HS-27A (cell line): Measurements from ENCODE around the gene SEC22B.
"Not testable (repeated sequence)": the region's sequence is repeated elsewhere in the genome, so short reads cannot be mapped to it uniquely, and the experiment has no call there.

Experiments
- DNase-seq: peaks from one replicate; pipeline ENCODE4 v3.0.0-alpha.2; 2012; ENCODE audit warnings: low read depth, missing footprints

Gene SEC22B

DNA sequence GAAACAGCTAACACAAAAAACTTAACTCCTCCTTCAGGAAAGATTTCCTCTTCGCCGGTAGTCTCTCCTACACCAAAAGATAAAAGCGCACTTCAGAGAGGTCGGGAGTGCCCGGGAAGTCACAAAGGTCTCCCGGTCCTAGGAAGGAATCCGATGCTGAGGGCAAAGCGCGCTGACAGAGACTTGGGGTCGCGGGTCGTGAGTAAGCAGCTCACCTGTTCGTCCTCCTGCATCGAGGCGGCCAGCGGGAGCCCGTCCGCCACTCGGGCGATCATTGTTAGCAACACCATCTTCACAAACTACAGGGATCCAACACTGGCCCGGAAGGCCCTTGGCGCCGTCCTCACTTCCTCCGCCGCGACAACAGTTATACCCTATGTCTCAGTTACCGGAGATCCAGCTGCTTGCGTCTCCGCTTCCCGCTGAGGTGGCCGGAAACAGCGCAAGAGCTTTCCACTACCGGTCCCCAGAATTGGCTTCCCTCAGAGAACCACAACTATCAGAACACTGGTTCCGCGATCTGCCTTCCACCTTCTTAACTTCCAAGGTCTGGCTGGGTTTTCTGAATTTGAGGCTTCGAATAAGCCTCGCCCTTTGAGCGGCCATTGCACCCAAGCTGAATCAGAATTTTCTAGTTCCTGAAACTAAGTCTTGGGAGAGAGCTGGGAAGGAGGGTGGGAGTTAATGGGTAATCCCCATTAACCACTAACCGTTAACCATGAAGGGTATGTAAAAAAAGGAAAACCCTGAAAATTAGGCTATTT is at the start of gene SEC22B:
Gene SEC22B (minus strand): TSS at position 429 of the 764 bp plus-strand sequence. CDS start 139 bp downstream, at position 290.
- peak; percentile 98 for DNase-seq

DNA sequence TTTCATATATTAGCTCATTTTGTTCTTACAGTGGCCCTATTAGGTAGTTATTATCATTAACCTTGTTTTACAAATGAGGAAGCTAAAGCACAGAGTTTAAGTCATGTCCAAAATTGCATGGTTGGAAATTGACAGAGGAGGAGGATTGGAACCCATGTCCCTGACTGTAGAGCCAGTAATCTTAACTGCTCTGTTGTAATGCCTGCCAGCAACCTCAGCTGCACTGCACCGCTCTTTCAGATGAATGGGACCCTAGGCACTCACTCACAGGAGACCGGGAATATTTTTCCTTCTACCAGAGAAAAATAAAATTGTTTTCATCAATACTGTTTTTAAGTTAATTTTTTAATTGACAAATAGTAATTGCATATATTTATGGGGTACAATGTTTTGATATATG is 41.6 kb upstream of the SEC22B start:
- DNase-seq = not testable (repeated sequence)

DNA sequence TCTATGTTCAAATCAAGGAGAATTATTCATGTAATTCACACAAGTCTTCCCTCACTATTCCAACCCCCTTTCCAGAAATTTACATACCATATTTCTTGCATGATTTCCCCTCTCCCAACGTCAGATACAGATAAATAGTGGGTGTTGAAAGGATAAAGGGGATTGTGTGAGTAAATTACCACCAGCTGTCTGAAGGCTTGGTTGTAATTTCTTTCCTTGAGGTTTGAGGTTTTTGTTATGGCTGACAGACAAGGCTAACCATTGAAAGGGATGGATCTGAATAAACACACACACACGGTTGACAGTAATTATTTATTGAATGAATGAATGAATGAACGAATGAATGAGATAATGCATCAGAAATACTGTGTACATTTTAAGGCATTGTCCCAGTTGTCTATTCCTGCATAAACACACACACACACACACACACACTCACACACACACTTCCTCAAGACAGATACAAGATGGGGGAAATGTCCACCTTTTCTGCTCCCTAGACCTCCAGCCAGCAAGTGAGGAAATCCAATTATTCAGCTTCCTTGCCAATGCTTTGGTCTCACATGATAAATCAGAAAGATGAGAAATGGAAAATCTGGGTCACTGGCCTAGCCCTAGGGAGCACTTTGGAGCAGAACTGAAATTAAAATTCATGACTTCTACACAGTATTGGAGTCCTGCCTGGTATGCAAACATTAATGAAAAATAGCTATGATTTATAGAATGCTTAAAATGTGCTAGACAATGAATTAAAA is 41.0 kb upstream of the SEC22B start:
- DNase-seq = not testable (repeated sequence)

DNA sequence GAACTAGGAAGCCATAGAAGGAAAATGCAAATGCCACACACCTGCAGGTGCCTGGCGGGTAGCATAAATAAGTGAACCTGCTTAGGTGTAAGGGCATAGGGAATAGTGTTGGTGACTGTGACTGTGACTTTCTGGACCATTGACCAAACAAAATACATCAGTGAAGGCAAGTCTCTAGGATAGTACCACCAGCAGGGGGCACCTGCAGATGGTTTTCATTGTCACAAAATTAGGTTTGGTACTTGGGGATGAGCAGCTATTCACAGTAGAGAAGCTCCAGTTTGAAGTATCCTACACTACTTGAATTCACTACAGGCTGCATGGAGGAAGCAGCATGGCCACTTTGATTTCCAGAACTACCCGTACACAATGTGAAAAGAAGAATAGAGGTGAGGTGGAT is 37.3 kb upstream of the SEC22B start:
- DNase-seq = not testable (repeated sequence)

DNA sequence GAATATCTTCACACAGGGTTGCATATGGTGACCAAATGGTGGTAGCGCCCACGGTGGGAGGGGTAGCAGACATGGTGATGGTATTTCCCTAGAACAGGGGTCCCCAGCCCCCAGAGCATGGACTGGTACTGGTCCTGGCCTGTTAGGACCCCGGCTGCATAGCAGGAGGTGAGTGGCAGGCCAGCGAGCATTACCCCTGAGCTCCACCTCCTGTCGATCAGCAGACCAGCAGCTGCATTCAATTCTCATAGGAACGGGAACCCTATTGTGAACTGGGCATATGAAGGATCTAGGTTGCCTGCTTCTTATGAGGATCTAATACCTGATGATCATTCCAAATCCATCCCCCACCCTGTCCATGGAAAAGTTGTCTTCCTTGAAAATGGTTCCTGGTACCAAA is 34.4 kb upstream of the SEC22B start:
- DNase-seq = not testable (repeated sequence)

DNA sequence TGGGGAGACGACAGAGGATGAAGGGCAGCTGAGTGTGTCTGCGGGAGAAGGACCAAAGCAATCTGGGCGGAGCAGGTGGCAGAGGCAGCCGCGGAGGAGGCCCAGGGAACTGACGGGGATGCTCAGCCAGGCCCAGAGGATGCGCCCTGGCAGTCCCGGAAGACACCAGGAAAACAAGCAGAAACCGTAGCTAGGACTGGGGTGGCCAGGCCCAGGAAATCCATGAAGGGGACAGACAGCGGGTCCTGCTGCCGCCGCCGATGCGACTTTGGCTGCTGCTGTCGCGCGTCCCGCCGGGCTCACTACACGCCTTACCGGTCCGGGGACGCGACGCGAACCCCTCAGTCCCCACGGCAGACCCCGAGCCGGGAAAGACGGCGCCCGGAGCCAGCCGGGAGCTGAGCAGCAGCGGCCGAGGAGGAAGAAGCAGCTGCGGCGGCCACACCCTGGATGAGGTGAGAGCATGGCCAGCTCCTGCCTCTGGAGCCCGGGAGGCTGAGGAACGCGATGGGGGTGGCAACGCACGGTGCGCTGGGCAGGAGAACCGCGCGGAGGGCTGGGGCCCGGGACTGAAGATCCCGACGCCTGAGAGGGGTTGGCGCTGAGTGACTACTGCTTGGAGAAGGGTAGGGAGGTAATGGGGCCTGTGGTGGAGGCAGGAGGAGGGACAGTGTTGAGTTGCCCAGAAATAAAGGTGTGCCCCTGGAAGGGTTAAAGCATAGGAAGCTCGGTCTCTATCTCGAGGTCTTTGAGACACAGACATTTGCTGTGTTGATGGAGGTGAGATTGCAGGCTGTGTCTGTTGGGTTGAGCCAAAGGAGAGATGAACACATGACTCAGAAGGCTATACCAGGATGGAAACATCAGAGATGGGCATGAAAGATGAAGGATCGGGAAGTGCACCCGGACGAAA is 20.8 kb upstream of the SEC22B start:
- DNase-seq = not testable (repeated sequence)

DNA sequence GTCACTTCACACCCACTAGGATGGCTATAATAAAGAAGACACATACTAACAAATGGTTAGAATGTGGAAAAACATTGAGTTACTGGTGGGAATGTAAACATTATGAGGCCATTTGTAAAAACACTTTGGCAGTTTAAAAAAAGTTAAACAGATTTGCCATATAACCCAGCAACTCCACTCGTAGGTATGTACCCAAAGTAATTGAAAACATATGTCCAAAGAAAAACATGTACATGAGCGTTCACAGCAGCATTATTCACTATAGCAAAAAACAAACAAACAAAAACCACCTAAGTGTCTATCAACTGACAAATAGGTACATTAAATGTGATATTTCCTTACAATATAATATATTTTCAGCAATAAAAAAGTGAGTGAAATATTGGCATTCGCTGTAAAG is 12.3 kb upstream of the SEC22B start:
- not testable (repeated sequence) for DNase-seq

DNA sequence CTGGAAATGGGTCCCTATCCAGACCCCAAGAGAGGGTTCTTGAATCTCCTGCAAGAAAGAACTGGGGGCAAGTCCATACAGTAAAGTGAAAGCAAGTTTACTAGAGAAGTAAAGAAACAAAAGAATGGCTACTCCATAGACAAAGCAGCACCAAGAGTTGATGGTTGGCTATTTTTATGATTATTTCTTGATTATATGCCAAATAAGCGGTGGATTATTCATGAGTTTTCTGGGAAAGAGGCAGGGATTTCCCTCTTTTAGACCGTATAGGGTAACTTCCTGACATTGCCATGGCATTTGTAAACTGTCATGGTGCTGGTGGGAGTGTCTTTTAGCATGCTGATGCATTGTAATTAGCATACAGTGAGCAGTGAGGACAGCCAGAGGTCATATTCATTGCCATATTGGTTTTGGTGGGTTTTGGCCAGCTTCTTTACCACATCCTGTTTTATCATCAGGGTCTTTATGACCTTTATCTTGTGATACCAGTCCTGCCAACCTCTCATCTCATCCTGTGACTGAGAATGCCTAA is 5.9 kb upstream of the SEC22B start:
- DNase-seq = not testable (repeated sequence)

DNA sequence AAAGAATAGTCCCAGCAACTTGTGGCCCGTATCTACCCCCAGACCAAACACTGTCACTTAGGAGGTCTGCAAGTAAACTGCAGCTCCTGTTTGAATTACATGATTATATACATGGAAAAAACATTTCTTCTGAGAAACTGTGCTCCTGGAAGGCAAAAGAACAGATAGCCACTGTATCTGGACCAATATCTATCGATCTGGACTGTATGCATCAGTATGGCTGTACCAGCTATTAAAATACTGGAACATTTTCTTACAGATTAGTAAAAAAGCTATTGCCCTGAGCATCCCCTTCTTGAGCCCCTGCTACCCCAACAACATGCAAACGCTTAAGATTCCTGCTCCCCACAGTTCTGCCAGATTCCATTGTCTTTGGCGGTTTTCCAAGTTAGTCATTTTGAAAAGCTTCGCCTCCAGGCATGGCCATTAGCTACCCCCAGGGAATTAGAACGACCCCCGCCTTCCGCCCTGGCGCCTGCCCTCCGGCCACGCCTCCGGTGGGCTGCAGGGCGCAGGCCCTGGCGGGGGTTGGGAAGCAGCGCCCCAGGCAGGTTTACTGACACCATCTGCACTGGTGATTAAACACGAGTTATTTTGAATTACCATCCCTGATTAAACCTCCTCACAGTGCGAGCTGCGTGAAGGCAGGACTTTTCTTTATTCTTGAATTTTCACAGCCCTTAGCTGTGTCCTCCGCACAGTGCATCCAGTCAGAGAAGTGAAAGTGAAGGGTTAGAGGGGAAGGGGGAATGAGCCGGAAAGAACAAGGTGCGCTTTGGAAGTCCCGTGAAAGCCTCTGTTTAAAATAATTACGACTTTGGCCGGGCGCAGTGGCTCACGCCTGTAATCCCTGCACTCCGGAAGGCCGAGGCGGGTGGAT is 3.7 kb upstream of the SEC22B start:
- DNase-seq = peak; percentile 81

DNA sequence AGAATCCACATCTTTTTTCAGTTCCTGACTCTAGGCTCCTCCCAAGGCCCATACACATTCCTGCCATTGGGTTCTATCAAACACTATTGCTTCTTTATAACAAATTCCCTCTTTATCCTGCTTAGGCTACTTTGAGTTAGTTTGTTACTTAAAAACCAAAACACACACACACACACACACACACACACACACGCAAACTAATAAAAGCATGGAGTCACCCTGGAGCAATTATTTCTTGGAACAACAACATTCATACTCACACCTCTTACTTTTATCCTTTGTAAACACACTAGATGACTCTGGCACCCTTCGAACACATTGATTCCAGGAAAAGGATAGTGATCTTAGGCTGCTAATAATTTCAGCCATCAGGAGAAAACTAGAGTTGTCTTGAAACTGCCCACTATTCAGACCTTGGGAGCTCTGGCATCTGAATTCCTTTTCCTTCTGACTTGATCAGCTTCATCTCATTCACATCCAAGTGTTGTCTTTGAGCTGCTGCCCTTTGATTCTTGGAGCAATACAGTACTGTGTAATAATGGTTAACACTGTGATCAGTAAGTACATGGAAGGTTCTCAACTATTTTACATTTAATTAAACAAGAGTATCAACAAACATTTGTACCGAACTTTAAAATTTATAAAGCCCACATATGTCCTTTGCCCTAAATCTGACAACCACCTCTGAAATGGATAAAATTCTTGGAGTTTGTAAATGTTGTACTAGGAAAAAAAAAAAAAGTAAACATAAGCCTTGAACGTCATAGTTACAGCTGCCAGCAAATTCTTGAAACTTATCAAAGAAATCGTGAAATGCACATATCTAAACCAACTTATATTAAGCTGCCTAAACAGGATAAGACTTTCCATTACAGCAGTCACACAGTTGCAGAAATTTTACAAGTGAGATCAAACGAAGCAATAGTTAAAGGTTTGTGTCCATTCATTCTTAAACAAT is 2.8 kb upstream of the SEC22B start:
- peak; percentile 59 for DNase-seq

DNA sequence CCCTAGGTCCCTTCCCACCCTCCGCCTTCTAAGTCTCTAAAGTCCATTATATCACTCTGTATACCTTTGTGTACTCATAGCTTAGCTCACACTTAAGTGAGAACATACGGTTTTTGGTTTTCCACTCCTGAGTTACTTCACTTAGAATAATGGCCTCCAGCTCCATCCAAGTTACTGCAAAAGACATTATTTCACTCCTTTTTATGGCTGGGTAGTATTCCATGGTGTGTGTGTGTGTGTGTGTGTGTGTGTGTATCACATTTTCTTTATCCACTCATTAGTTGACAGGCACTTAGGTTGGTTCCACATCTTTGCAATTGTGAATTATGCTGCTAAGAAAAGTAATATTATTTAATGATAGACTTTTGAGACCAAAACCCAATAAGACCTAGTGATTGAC is 1.7 kb upstream of the SEC22B start:
- not testable (repeated sequence) for DNase-seq

DNA sequence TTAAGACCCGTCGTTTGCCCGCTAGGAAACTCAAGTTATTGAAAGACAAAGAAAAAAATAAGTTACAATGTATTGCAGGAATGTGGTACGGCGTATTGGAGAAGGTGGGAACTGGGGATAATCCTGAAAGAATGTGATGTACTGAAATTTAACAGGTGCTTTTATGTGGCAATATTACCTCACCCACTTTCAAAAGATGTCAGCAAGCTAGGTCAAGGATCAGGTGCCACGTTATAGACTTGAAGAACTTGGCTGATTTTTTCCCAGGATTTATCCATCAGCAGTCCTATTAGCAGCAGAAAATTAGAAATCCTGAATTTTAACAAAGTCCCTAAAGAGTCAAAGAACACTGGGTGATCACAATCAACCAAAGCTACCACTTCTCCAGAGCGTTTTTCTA is 632 bp downstream of the SEC22B start:
- not testable (repeated sequence) for DNase-seq

DNA sequence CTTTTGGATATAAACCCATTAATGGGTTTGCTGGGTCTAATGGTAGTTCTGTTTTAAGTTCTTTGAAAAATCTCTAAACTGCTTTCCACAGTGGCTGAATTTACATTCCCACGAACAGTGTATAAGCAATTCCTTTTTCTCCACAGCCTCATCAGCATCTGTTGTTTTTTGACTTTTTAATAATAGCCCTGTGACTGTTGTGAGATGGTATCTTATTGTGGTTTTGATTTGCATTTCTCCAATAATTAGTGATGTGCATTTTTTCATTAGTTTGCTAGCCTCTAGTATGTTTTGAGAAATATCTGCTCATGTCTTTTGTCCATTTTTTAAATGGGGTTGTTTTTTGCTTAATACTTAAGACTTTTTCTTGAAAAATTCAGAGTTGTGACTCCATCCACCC is 11.6 kb downstream of the SEC22B start:
- not testable (repeated sequence) for DNase-seq

DNA sequence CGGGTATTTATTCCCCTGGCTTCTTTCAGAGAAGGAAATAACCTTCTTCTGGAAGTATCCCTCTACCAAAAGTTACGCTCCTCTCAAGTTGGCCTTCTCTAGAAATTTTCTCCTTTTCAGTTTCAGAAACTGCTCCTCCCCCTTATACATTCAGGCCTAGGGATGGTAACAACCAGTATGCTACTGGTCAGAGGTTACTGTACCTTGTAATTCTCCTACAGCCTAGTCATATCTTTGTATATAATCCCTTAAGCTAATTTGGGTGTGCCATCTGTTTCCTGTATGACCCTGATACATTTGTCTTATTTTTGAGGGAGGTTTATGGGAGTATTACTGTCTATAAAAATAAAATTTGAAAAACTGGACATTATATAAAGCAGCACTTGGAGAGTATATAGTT is 14.3 kb downstream of the SEC22B start:
- not testable (repeated sequence) for DNase-seq

DNA sequence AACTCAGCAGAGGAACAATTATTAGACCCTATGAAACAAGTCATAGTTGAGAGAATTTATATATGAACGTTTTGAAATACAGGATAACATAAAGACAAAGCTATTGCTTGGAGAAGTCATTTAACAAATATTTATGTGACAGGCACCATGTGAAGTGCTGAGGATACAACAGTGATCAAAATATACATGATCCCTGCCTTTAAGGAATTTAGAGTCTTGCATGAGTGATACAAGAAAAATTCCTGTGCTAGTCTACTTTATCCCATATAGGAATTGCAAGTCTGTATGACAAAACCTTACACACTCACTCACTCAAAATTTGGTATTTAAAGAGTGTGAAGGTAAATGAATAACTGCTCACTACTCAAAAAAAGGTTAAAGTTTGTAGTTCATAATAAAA is 17.8 kb downstream of the SEC22B start:
- not testable (repeated sequence) for DNase-seq

DNA sequence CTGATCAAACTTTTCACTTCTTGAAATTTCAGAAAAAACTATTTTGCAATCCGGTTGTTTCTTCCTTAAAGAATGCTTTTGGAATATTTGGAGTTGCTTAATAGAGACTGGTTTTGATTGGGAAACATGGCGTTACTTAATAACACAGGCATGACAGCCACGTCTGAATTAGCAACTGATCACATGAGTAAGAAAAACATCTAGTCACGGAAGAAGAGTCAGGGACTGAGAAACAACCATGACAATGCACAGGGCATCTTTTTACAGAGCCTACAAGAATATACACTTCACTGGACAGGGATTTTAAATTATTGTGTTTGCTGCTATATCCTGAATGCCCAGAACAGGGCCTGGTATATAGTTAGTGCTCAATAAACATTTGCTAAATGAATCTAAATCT is 18.2 kb downstream of the SEC22B start:
- not testable (repeated sequence) for DNase-seq

DNA sequence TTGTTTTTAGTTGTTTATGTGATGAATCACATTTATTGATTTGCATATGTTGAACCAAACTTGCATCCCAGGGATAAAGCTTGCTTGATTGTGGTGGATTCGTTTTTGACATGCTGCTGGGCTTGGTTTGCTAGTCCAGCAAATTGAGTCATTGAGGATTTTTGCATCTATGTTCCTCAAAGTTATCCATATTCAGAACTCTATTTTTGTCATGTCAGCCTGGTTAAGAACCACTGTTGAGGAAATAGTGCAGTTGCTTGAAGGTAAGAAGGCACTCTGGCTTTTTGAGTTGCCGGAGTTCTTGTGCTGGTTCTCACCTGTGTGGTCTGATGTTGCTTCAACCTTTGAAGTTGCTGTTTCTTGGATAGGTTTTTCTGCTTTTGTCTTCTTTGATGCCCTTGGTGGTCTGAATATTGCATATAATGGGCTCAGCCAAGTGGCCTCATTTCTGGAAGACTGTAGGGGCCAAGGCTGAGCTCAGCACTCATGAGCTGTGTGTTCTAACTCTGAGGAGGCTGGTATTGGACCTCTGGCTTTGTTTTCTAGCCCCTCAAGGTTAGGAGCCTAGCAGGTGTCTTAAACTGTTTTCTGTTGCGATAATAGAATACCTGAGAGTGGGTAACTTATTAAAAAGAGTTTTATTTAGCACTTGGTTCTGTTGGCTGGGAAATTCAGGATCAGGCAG is 26.0 kb downstream of the SEC22B start:
- DNase-seq = not testable (repeated sequence)

DNA sequence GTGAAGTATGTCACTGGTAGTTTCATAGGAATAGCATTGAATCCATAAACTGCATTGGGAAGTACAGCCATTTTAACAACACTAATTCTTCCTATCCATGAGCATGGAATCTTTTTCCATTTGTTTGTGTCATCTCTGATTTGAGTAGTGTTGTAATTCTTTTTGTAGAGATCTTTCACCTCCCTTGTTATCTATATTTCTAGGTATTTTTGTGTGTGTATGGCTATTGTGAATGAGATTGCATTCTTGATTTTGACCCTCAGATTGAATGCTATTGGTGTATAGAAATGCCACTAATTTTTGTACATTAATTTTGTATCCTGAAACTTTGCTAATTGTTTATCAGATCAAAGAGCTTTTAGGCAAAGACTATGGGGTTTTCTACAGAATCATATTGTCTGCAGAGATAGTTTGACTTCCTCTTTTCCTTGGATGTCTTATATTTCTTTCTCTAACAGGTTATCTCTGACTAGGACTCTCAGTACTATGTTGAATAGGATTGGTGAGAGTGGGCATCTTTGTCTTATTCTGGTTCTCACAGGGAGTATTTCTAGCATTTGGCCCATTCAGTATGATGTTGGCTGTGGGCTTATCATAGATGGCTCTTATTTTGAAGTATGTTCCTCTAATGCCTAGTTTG is 26.8 kb downstream of the SEC22B start:
- not testable (repeated sequence) for DNase-seq

DNA sequence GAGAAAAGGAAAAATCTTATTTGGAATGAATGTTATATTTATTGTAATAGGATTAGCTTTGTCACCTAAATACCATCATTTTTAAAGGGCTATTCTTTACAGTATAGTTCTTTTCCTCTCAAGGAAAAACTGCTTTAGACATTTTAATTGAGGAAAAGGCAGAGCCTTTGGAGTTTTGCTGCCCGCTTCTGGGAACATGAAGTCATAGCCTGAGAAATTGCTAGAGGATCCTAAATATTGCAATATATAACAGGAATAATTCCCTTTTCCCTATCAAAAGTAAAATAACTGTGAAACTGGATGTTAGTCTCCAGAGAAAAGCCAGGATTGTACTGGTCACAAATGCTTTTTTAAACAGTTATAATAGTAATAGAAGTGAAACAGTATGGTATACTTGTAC is 30.5 kb downstream of the SEC22B start:
- not testable (repeated sequence) for DNase-seq
